Measurements from ENCODE around the gene SLA2. TPM values are rescaled to one million over a fixed set of nuclear protein-coding genes. Genes with fewer than 3 reads are reported as not detected.

Gene SLA2
- total RNA-seq, 2 experiments from 2014 or later = 19.9 to 21.3 TPM

- peak overlapping the region; percentile 88 for H3K27ac Mint-ChIP-seq
- peak in 13 of 14 experiments; percentile 16 to 71 (median 46) for DNase-seq
Measured at GRCh38 chr20:36629719-36630681, 16.0 kb downstream of the SLA2 start.

DNA sequence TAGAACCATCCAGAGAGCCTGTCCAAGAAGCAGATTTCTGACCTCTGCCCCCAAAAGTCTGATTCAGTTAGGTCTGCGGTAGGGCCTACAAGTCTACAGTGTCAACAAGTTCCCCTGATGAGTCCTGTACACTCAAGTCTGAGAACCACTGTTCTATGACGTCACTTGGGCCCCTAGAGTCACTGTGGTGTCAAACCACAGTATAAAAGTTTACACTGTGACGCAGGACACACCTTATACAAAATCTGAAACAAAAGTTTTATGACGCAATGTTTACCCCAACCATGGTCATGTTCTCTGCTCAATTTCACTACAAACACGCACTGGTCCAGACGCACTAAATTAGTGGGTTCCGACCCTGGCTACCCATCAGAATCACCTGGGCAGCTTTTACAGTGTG, 17.9 kb downstream of the SLA2 start:
- intact Hi-C loops (cut with DNase I, micrococcal nuclease) = no loop called here

More at GRCh38 chr20:36629719-36630681, 16.0 kb downstream of the SLA2 start:
- ATAC-seq (ENCODE audit: poor library complexity) = peak; percentile 85
- H3K4me3 ChIP-seq (ENCODE audit: low read length) = peak overlapping the region; percentile 20
- H3K36me3 ChIP-seq (ENCODE audit: insufficient read depth, low read length) = peaks cover 77% of the 10 kb centered on the region
- H3K4me3 Mint-ChIP-seq = peak overlapping the region; percentile 82
- peak overlapping the region; percentile 57 to 65 for H3K27ac ChIP-seq (ENCODE audit: low read depth in 1 of 2, low read length in 2 of 2)
- TF ChIP-seq CTCF (IDR thresholded peaks at IDR 0.05) = no peak
- CTCF ChIA-PET = interaction anchor here (0.7 kb wide), 1 partner anchor 161 kb away, joined by 3 read pairs; no protein-coding TSS in a partner anchor
- peaks cover 88% of the 10 kb centered on the region for H3K36me3 Mint-ChIP-seq (ENCODE audit: low read depth)
- H3K27me3 Mint-ChIP-seq = no peaks in the 10 kb centered on the region
- no peaks in the 10 kb centered on the region for H3K9me3 Mint-ChIP-seq
- POLR2A ChIA-PET = interaction anchor here (1.0 to 1.8 kb wide), 7 partner anchors 14 to 103 kb away, joined by 3 to 16 read pairs (median 5); partner anchors contain the start of genes RAB5IF and SLA2
- peaks cover 59% of the 10 kb centered on the region for H3K4me1 Mint-ChIP-seq (ENCODE audit: low read depth)
- intact Hi-C loops (cut with DNase I, micrococcal nuclease) = loop anchor here in 1 of 2 experiments (2.0 kb wide), 1 partner anchor 15 kb away; no protein-coding TSS in a partner anchor
- H3K4me1 ChIP-seq (ENCODE audit: insufficient read depth, low read length) = peaks cover 44% of the 10 kb centered on the region
- H3K9me3 ChIP-seq (ENCODE audit: control insufficient read depth in 1 of 2, insufficient read depth in 1 of 2, low read length in 2 of 2) = no peaks in the 10 kb centered on the region
- H3K27me3 ChIP-seq (ENCODE audit: control insufficient read depth in 1 of 2, insufficient read depth in 2 of 2, low read length in 2 of 2) = no peaks in the 10 kb centered on the region

More for the DNA sequence above, 17.9 kb downstream of the SLA2 start:
- peak in 3 of 14 experiments; percentile 34 to 63 (median 49) for DNase-seq
- no peak overlapping the region for H3K4me3 Mint-ChIP-seq
- H3K9me3 Mint-ChIP-seq = no peaks in the 10 kb centered on the region
- Histone ChIP-seq H3K9me3 (ENCODE audit: control insufficient read depth in 1 of 2, insufficient read depth in 1 of 2, low read length in 2 of 2) (no peaks in the 10 kb centered on the region), H3K4me1 (ENCODE audit: insufficient read depth, low read length) (peaks cover 55% of the 10 kb centered on the region), H3K4me3 (ENCODE audit: low read length) (no peak overlapping the region), H3K36me3 (ENCODE audit: insufficient read depth, low read length) (peaks cover 73% of the 10 kb centered on the region), H3K27me3 (ENCODE audit: control insufficient read depth in 1 of 2, insufficient read depth in 2 of 2, low read length in 2 of 2) (no peaks in the 10 kb centered on the region), H3K27ac (ENCODE audit: low read depth in 1 of 2, low read length in 2 of 2) (no peak overlapping the region)
- CTCF ChIA-PET = interaction anchor here (1.2 kb wide), 1 partner anchor 117 kb away, joined by 3 read pairs; no protein-coding TSS in a partner anchor
- no peaks in the 10 kb centered on the region for H3K27me3 Mint-ChIP-seq
- H3K36me3 Mint-ChIP-seq (ENCODE audit: low read depth) = peaks cover 88% of the 10 kb centered on the region
- POLR2A ChIA-PET = no interaction called here
- peak overlapping the region; percentile 62 for H3K27ac Mint-ChIP-seq
- no peak for TF ChIP-seq CTCF (IDR thresholded peaks at IDR 0.05)
- peaks cover 73% of the 10 kb centered on the region for H3K4me1 Mint-ChIP-seq (ENCODE audit: low read depth)
- ATAC-seq (ENCODE audit: poor library complexity) = no peak
